Endothelial cell (in vitro differentiated cells): ENCODE results near the gene SHROOM1. TPM values are rescaled to one million over a fixed set of nuclear protein-coding genes. Genes with fewer than 3 reads are reported as not detected.

ENCODE experiments used
- DNase-seq: peaks from one replicate; pipeline ENCODE4 v3.0.0; 2021; ENCODE audit warnings: low spot score
- H3K27ac Mint-ChIP-seq: one replicate; pipeline ENCODE4 v1.8.0; 2021; ENCODE audit warnings: mixed read lengths, inconsistent platforms; ENCODE audit not compliant: unreplicated experiment
- H3K27me3 Mint-ChIP-seq: one replicate; pipeline ENCODE4 v1.8.0; 2021; ENCODE audit warnings: mild to moderate bottlenecking, moderate library complexity, mixed read lengths, inconsistent platforms; ENCODE audit not compliant: unreplicated experiment
- H3K36me3 Mint-ChIP-seq: one replicate; pipeline ENCODE4 v1.8.0; 2021; ENCODE audit warnings: mild to moderate bottlenecking, low read depth, mixed read lengths, inconsistent platforms; ENCODE audit not compliant: unreplicated experiment
- H3K4me1 Mint-ChIP-seq: one replicate; pipeline ENCODE4 v1.8.0; 2021; ENCODE audit warnings: mild to moderate bottlenecking, mixed read lengths, inconsistent platforms; ENCODE audit not compliant: unreplicated experiment
- H3K4me3 Mint-ChIP-seq: one replicate; pipeline ENCODE4 v1.8.0; 2021; ENCODE audit warnings: mild to moderate bottlenecking, mixed read lengths, inconsistent platforms; ENCODE audit not compliant: unreplicated experiment
- H3K9me3 Mint-ChIP-seq: one replicate; pipeline ENCODE4 v1.8.0; 2021; ENCODE audit warnings: mixed read lengths, inconsistent platforms; ENCODE audit not compliant: unreplicated experiment
- total RNA-seq: library from RNA; stranded (reverse); fragmentation: NEBNext Ultra II Directional; extraction: Animal tissue kit (Norgen Biotek cat#: 25700); gene quantifications from one replicate; pipeline ENCODE4 v1.2.1, GENCODE V29; 2021; ENCODE audit not compliant: unreplicated experiment
- TF ChIP-seq, protein P1 (sequence below): fragments of 200-600 bp; sonication (generic); IDR thresholded peaks from one replicate; pipeline ENCODE4 v1.5.0; 2021; ENCODE audit warnings: antibody characterized with exemption; ENCODE audit not compliant: unreplicated experiment

Gene SHROOM1
- total RNA-seq, 1 donor from 2014 or later = 5.6 TPM

DNA sequence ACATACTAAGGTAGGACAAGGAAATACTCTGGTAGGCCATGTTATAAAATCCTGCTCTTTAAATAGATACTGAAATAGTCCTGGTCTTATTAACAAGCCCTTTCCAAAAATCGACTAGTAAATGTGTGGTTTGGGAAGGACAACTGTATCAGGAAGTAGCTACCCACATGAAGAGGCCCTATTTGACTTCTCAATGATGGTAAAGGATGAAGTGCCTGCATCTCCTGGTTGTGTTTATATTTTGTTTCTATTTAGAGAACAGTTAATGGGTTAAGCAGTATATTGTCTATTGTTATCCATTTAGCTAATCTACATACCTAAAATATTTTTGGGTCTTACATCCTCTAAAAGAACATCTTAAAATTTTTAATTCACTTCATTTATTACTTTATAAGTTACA is 23.3 kb upstream of the SHROOM1 start:
- no peak overlapping the region for H3K27ac Mint-ChIP-seq
- H3K9me3 Mint-ChIP-seq = no peaks in the 10 kb centered on the region
- H3K36me3 Mint-ChIP-seq = no peaks in the 10 kb centered on the region
- H3K4me1 Mint-ChIP-seq = peaks cover 5% of the 10 kb centered on the region
- H3K27me3 Mint-ChIP-seq = peaks cover 3% of the 10 kb centered on the region
- no peak for DNase-seq
- TF ChIP-seq, protein P1, sequence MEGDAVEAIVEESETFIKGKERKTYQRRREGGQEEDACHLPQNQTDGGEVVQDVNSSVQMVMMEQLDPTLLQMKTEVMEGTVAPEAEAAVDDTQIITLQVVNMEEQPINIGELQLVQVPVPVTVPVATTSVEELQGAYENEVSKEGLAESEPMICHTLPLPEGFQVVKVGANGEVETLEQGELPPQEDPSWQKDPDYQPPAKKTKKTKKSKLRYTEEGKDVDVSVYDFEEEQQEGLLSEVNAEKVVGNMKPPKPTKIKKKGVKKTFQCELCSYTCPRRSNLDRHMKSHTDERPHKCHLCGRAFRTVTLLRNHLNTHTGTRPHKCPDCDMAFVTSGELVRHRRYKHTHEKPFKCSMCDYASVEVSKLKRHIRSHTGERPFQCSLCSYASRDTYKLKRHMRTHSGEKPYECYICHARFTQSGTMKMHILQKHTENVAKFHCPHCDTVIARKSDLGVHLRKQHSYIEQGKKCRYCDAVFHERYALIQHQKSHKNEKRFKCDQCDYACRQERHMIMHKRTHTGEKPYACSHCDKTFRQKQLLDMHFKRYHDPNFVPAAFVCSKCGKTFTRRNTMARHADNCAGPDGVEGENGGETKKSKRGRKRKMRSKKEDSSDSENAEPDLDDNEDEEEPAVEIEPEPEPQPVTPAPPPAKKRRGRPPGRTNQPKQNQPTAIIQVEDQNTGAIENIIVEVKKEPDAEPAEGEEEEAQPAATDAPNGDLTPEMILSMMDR = no peak
- H3K4me3 Mint-ChIP-seq = no peak overlapping the region

- peaks cover 3% of the 10 kb centered on the region for H3K27me3 Mint-ChIP-seq
- H3K36me3 Mint-ChIP-seq = no peaks in the 10 kb centered on the region
- no peak for DNase-seq
- H3K27ac Mint-ChIP-seq = no peak overlapping the region
- H3K4me1 Mint-ChIP-seq = peaks cover 5% of the 10 kb centered on the region
- no peaks in the 10 kb centered on the region for H3K9me3 Mint-ChIP-seq
- H3K4me3 Mint-ChIP-seq = no peak overlapping the region
- TF ChIP-seq, protein P1 = no peak
Measured at GRCh38 chr5:132853323-132853722, 22.9 kb upstream of the SHROOM1 start.

GRCh38 chr5:132850066-132850465 is 19.6 kb upstream of the SHROOM1 start:
- Mint-ChIP-seq H3K9me3 (no peaks in the 10 kb centered on the region), H3K27ac (no peak overlapping the region), H3K27me3 (peaks cover 5% of the 10 kb centered on the region), H3K36me3 (no peaks in the 10 kb centered on the region), H3K4me1 (peaks cover 5% of the 10 kb centered on the region), H3K4me3 (no peak overlapping the region)
- DNase-seq = no peak
- TF ChIP-seq, protein P1 = no peak

GRCh38 chr5:132849347-132849746 is 18.9 kb upstream of the SHROOM1 start:
- Mint-ChIP-seq H3K36me3 (no peaks in the 10 kb centered on the region), H3K9me3 (no peaks in the 10 kb centered on the region), H3K27ac (no peak overlapping the region), H3K4me1 (peaks cover 5% of the 10 kb centered on the region), H3K27me3 (peaks cover 4% of the 10 kb centered on the region), H3K4me3 (no peak overlapping the region)
- DNase-seq = no peak
- TF ChIP-seq, protein P1 = no peak

DNA sequence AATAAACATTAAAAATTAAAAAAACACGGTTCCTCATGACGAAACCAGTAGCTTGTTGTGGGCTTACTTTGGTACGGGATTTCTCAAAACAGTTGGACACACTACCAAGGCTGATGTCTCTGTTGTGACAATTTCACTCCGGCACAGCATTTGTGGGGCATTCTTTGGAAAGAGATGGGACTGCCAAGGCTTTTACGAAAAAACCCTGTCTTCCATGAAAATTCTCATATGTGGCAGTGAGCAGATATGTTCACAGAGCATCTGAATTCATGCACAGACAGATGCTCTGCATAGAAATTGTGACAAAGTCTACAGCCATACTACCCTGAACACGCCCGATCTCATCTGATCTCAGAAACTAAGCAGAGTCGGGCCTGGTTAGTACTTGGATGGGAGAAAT is 17.8 kb upstream of the SHROOM1 start:
- Mint-ChIP-seq H3K9me3 (no peaks in the 10 kb centered on the region), H3K4me1 (no peaks in the 10 kb centered on the region), H3K4me3 (no peak overlapping the region), H3K36me3 (no peaks in the 10 kb centered on the region), H3K27me3 (peaks cover 4% of the 10 kb centered on the region), H3K27ac (no peak overlapping the region)
- DNase-seq = no peak
- TF ChIP-seq, protein P1 = no peak
